HG02885 (cell line): ENCODE data around the gene TBC1D17.
"Not testable (repeated sequence)": the region's sequence is repeated elsewhere in the genome, so short reads cannot be mapped to it uniquely, and the experiment has no call there.

Experiments used
- ATAC-seq: cut with Tn5 transposase; IDR thresholded peaks from one replicate; pipeline ENCODE4 v1.9.1; 2021; ENCODE audit warnings: mild to moderate bottlenecking; ENCODE audit not compliant: unreplicated experiment, poor library complexity

TBC1D17 gene

DNA sequence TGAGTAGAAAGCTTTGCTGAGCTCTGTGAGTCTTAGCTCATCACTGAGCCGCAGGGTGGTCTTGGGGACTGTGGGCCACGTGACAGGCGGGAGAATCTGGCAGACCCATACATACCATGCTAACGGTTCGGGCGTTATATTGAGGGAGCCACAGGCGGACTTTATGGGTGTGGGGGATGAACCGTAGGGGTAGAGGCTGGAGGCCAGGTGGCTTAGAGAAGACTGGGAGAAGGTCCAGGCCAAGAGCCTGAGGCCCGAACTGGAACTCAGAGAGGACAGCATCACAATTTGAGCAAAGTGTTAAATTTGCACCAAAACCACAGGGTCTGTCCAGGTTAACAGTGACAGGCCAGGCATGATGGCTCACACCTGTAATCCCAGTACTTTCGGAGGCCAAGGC is 36.2 kb downstream of the TBC1D17 start:
- ATAC-seq: no peak

GRCh38 chr19:49915271-49915670 is 37.8 kb downstream of the TBC1D17 start:
- ATAC-seq: no peak

- ATAC-seq: no peak
These were observed 39.6 kb downstream of the TBC1D17 start for GRCh38 chr19:49916839-49917733.

GRCh38 chr19:49918089-49918488 is 40.6 kb downstream of the TBC1D17 start:
- ATAC-seq: no peak

DNA sequence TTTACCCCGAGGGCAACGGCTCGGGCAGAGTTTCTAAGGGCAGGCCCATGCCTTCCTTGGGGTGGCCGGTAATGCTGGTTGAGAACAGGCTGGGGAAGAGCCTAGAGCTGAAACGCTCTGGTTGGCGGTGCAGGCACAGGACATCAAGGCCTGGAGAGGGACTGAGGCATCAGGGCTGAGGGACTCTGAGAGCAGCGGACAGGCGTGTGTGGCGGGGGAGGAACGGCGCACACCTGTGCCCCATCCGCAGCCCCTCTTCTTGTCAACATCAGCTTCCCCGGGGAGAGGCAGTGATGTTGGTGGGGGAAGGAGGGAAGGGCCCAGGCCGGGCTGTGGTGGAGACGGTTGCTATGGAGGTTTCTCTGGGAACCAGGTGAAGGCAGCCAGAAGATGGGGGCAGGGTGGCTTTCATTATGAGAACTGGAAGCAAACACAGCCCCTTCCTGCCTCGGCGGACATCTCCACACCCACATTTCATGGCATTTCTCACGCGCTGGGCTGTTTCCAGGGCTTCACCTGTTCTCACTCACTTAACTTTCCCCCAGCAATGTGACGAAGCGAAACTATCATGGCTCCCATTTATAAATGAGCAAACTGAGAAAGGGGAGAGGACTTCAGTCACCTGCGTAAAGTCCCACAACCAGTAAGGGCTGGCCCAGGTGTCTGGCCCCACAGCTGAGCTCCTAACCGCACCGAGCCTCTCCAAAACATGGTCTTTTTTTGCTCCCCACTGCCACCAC is 43.3 kb downstream of the TBC1D17 start:
- peak; percentile 36 for ATAC-seq

GRCh38 chr19:49921871-49922795 is 44.6 kb downstream of the TBC1D17 start:
- ATAC-seq: no peak

GRCh38 chr19:49923055-49924003 is 45.8 kb downstream of the TBC1D17 start:
- ATAC-seq: peak; percentile 39

DNA sequence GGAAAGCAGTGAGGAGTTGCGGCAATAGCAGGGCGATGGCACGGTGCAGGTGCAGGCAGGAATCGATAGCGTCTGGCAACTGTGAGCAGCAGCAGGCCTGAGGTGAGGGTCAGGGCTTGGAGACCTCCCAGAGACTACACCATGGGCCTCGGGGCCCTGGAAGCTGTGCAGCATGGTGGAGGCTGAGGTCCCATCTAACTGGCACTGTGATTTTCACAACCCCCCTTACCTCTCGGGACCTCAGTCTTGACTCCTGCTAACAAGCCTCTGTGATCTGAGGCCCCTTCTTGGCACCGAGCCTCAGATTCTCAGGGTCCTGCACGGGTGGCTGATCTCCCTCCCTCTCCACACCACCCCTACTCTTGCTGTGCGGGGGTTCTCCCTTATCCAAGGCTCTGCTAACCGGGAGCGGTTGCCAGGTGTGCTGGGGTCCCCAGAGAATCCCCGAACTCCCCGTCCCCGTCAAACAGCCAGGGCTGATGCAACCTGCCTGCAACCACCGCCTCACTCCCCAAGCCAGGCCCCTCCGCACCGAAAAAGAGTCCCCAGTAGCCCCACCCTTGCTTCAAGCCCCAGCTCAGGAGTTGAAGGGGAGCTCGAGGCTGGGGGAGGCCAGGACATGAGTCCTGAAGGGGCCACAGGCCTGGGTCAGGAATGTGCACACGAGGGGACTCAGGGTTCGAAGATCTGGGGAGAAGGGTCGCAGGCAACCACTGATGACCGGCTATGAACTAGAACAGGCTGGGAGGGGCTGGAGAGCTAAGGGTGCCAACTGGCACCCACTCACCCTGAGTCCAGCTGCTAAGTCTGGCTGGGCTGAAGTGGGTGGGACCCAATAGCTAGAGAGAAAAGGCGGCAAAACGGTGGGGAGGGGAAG is 46.7 kb downstream of the TBC1D17 start:
- no peak for ATAC-seq

DNA sequence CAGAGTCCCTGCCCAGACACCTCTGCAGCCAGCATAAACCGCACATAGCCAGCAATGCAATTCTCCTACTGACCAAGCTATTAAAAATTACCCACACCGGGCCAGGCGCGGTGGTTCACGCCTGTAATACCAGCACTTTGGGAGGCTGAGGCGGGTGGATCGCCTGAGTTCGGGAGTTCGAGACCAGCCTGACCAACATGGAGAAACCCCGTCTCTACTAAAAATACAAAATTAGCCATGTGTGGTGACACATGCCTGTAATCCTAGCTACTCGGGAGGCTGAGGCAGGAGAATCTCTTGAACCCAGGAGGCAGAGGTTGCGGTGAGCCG is 47.3 kb downstream of the TBC1D17 start:
- ATAC-seq: not testable (repeated sequence)

- no peak for ATAC-seq
These were observed 48.0 kb downstream of the TBC1D17 start for GRCh38 chr19:49925486-49925885.

GRCh38 chr19:49926515-49926914 is 49.0 kb downstream of the TBC1D17 start:
- no peak for ATAC-seq

DNA sequence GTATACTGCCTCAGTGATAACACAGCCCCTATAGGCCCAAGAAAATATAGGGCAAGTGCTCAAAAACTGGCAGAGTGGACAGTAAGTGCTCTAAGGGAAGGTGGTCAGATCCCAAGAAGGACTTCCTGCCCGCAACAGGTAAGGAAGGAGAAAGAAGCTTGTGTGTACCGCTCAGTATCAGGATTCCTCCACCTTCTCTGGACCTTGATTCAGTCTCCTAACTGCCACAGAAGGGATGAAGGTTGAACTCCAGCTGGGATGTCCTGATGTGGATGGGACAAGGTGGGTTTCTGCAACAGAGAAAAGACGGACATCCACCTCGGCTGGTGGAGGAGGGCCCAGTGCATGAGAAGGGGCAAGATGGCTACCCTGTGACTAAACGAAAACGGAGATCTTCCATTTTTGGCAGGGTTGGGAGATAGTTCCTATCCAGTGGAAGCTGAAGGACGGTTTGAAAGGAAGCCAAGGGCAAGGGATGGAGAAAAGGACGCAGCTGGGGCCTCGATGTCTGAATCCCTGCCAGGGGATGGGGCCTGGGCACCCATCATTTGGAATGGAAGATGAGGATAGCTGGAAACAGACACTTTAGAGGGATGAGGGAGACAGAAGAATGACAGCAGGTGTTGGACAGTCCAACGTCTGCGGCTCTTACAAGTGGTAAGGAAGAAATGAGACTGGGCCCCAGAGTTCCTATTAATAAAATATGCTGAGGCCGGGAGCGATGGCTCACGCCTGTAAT is 50.2 kb downstream of the TBC1D17 start:
- no peak for ATAC-seq

- ATAC-seq: peak; percentile 46
These were observed 51.7 kb downstream of the TBC1D17 start, which contains the start of the genes ATF5 and NUP62 for GRCh38 chr19:49929121-49929610. Gene ATF5, plus strand, starts transcription at chr19:49929205. Its CDS starts 1,646 bp downstream, at chr19:49930851. Gene NUP62, minus strand, starts transcription at chr19:49929504. Its CDS starts 19,697 bp downstream, at chr19:49909807.

DNA sequence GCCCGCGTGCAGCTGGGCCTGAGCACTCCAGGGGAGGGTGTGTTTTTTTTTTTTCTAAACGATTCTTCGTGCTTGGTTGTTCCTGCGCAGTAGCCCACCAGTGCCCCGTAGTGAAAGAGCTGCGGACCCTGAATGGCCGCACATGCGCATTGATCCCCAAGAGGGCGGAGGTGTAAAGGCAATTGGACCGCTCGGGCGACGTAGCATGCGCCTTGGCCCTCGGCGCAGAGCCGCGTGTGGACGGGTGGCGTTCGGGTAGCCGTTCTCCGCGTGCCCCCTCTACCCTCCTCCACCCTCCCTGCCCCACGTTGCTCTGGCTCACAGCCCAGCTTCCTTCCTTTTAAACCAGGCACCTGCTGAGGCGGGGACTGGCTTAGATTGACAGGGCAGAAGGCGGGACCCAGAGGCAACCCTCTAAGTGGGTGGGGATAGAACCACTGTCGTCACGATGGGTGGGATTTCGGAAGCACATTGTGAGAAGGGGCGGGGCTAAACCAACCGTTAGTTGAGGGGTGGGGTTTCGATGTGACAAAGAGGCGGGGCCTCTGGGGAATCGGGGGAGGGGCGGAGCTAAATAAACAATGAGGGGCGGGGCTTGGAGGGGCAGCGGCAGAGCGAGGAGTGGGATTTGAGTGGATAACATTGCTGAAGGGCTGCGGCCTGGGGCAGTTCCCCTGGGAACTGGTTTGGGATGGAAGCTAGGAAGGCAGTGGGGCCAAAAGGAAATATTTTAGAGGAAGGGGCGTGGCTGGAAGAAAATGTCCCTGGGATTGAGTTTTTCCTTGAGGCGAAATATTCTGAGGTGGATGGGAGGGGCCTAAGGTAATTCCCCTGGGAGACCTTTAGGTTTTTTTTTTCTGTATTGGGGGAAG is 52.3 kb downstream of the TBC1D17 start:
- peak; percentile 39 for ATAC-seq

DNA sequence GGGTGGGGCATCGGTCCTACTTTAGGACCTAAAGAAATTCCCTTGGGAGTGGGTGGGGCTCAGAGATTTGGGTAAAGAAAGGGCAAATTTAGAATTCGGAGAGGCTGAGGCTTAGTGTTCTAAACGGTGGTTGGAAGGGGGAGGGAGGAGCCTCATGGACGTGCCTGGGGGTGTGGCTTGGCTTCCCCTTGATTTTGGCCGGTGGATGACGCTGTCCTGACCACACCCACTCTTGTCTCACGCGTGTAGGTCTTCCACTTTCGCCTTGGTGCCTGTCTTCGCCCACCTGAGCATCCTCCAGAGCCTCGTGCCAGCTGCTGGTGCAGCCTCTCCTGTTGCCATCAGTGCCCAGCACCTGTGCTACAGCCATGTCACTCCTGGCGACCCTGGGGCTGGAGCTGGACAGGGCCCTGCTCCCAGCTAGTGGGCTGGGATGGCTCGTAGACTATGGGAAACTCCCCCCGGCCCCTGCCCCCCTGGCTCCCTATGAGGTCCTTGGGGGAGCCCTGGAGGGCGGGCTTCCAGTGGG is 53.0 kb downstream of the TBC1D17 start:
- no peak for ATAC-seq

DNA sequence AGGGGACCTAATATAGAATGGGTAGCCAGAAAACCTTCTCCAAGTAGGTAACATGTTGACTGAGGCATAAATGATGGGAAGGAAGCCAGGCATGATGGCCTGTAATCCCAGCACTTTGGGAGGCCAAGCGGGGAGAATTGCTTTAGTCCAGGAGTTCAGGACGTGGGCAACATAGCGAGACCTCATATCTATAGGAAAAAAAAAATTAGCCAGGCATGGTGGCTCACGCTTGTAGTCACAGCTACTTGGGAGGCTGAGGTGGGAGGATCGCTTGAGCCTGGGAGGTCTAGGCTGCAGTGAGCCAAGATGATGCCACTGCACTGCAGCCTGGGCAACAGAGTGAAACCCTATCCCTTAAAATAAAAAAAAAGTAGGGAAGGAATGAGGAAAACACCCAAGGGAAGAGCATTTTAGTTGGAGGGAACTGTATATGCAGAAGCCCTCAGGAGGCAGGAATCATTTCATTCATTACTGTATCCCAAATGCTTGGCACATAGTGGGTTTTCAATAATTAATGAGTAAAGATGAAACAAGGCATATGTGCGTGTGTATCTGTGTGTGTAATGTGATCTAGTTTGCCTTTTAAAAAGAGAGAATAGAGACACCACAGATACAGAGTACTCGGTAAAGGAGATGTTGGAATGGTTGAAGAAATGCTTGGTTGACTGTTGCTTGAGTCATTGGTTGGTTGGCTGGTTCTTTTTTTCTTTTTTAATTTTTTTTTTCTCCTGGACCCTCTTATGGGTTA is 54.0 kb downstream of the TBC1D17 start:
- ATAC-seq: no peak
